HEK293T (cell line): ENCODE results near the gene TIPIN.

ENCODE experiments used
- CTCF ChIA-PET: fragments of 350-600 bp; formaldehyde crosslinking; extraction: SDS; loops from one replicate; lab custom pipeline; 2021; ENCODE audit warnings: antibody characterized with exemption, inconsistent platforms; lab: Yijun Ruan, JAX
- POLR2A ChIA-PET: fragments of 350-600 bp; formaldehyde crosslinking; extraction: SDS; loops from one replicate; lab custom pipeline; 2020; ENCODE audit warnings: antibody characterized with exemption, inconsistent platforms; lab: Yijun Ruan, JAX
- DNase-seq: peaks from one replicate; pipeline ENCODE4 v3.0.0; 2012; ENCODE audit warnings: mixed read lengths; ENCODE audit errors: extremely low spot score
- ARNT ChIP-seq: fragments of 450-650 bp; IDR thresholded peaks from 2 replicates; pipeline ENCODE4 v1.6.1; 2017; ENCODE audit warnings: mild to moderate bottlenecking
- BHLHE40 ChIP-seq: fragments of 450-650 bp; IDR thresholded peaks from 2 replicates; pipeline ENCODE4 v1.6.1; 2016; ENCODE audit warnings: mild to moderate bottlenecking, moderate library complexity, borderline replicate concordance
- CTBP1 ChIP-seq: fragments of 450-650 bp; IDR thresholded peaks from 2 replicates; pipeline ENCODE4 v1.6.1; 2016; ENCODE audit warnings: borderline replicate concordance
- ELF4 ChIP-seq: fragments of 450-650 bp; IDR thresholded peaks from 2 replicates; pipeline ENCODE4 v1.6.1; 2017; ENCODE audit warnings: antibody characterized with exemption
- FOXA1 ChIP-seq: fragments of 450-650 bp; IDR thresholded peaks from 2 replicates; pipeline ENCODE4 v1.6.1; 2016; ENCODE audit warnings: mild to moderate bottlenecking
- FOXK2 ChIP-seq: fragments of 450-650 bp; IDR thresholded peaks from 2 replicates; pipeline ENCODE4 v1.6.1; 2016; ENCODE audit warnings: mild to moderate bottlenecking
- FOXM1 ChIP-seq: fragments of 450-650 bp; IDR thresholded peaks from 2 replicates; pipeline ENCODE4 v1.6.1; 2017; ENCODE audit warnings: mild to moderate bottlenecking, borderline replicate concordance
- HDGF ChIP-seq: fragments of 450-650 bp; IDR thresholded peaks from 2 replicates; pipeline ENCODE4 v1.6.1; 2017; ENCODE audit warnings: antibody characterized with exemption, borderline replicate concordance
- L3MBTL2 ChIP-seq: fragments of 450-650 bp; conservative IDR thresholded peaks from 2 replicates; pipeline ENCODE4 v1.6.1; 2016; ENCODE audit warnings: mild to moderate bottlenecking
- LEF1 ChIP-seq: fragments of 450-650 bp; IDR thresholded peaks from 2 replicates; pipeline ENCODE4 v1.6.1; 2017; ENCODE audit warnings: mild to moderate bottlenecking, borderline replicate concordance
- NFRKB ChIP-seq: fragments of 450-650 bp; IDR thresholded peaks from 2 replicates; pipeline ENCODE4 v1.6.1; 2016; ENCODE audit warnings: mild to moderate bottlenecking, moderate library complexity
- SP1 ChIP-seq: fragments of 450-650 bp; IDR thresholded peaks from 2 replicates; pipeline ENCODE4 v1.6.1; 2017
- SUZ12 ChIP-seq: fragments of 450-650 bp; IDR thresholded peaks from 2 replicates; pipeline ENCODE4 v1.6.1; 2016; ENCODE audit warnings: mild to moderate bottlenecking
- TARDBP ChIP-seq: fragments of 450-650 bp; IDR thresholded peaks from 2 replicates; pipeline ENCODE4 v1.6.1; 2016
- ZNF384 ChIP-seq: fragments of 450-650 bp; IDR thresholded peaks from 2 replicates; pipeline ENCODE4 v1.6.1; 2016
- TF ChIP-seq, protein P1 (sequence below): fragments of 450-650 bp; IDR thresholded peaks from 2 replicates; pipeline ENCODE4 v1.6.1; 2016

The TIPIN gene, protein sequence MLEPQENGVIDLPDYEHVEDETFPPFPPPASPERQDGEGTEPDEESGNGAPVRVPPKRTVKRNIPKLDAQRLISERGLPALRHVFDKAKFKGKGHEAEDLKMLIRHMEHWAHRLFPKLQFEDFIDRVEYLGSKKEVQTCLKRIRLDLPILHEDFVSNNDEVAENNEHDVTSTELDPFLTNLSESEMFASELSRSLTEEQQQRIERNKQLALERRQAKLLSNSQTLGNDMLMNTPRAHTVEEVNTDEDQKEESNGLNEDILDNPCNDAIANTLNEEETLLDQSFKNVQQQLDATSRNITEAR

DNA sequence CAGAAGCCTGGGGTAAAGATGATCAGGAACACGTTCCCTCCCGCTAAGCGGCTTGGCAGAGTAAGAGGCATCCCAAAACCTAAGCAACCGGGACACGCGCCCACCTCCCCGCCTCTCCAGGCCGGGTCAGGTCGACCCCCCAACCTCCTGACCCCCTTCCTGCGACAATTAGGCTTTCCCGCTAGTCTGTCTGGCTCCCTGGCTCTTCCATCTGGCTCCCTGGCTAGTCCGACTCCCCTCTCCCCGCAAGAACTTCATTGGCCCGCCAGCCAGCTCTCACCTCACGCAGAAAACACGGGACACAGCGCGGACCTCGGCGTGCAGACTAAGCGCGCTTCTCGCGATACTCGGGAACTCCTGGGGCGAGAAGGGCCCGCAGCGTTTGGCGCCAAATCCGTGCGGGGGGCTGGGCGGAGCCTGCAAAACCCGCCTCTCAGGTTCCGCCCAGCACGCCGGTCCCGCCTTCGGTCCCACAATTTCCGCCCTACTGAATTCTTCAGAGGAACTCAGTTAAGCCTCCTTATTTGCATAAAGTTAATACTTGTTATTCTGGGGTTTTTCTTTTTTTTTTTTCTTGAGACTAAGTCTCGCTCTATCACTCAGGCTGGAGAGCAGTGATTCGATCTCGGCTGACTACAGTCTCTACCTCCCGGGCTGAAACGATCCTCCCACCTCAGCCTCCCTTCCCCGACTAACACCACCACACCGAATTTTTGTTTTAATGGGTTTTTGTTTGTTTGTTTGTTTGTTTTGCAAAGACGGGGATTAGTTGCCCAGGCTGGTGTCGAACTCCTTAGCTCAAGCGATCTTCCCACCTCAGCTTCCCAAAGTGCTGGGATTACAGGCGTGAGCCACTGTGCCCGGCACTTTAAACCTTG lies at the start of gene TIPIN:
Gene TIPIN (minus strand): TSS at position 327 of the 878 bp plus-strand sequence. CDS start 3,738 bp downstream, outside the sequence.
- ChIA-PET CTCF (interaction anchor here (0.6 kb wide), 1 partner anchor 921 kb away, joined by 3 read pairs; no protein-coding TSS in a partner anchor), POLR2A (interaction anchor here (0.6 to 3.7 kb wide), 9 partner anchors 13 to 745 kb away, joined by 3 to 35 read pairs (median 3); partner anchors contain the start of genes INTS14, MAP2K1, RPL4 and SNAPC5)
- TF ChIP-seq FOXA1 (no peak), NFRKB (no peak), SP1 (peak; percentile 76; the same call in 1 of the 2 replicates), L3MBTL2 (peak; percentile 96), SUZ12 (no peak), ZNF384 (peak; percentile 91)
- peak; percentile 95 for DNase-seq

DNA sequence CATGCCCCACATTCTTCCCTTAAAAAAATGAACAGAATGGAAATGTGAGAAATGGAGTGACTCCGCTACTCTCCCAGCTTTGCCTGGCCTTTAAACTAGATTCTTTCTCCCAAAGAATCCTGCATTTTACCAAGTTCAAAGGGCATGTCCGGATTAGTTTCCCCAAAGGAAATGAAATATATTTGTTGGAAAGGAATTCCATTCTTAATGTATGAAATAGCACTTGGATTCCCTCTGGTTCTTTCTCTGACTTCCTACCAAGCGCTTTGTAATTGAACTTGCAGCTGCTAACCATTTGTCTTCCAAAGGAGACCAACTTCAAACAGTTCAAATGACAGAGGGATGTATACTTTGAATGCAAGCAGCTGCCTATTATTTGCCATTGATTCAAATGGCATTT lies 49.1 kb upstream of the TIPIN start:
- TF ChIP-seq HDGF = no peak
- no peak for TF ChIP-seq L3MBTL2
- no peak for TF ChIP-seq TARDBP
- no peak for TF ChIP-seq BHLHE40
- TF ChIP-seq LEF1 = no peak
- TF ChIP-seq FOXK2 = no peak
- no peak for TF ChIP-seq ZNF384
- no peak for TF ChIP-seq CTBP1
- no peak for TF ChIP-seq ELF4
- no peak for TF ChIP-seq SP1
- no peak for TF ChIP-seq ARNT
- ChIA-PET CTCF (interaction anchor here (1.1 kb wide), 1 partner anchor 21 kb away, joined by 3 read pairs; no protein-coding TSS in a partner anchor), POLR2A (no interaction called here)
- DNase-seq = no peak

DNA sequence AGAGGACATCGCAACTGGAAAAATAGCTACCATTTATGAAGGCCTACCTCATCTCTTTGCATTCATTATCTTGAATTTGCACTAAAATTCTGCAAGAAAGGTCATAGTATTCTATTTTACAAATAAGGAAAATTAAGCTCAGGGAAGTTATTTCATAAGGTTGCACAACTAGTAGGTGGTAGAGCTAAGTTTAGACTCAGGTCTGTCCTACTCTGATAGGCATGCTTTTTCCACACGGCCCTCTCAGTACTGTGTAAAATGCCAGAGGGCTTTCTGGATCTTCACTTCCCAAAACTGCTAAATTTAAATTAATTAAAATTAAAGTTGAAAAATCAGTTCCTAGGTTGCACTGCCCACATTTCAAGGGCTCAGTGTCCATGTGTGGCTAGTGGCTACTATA lies 48.5 kb upstream of the TIPIN start:
- ChIA-PET CTCF (interaction anchor here (0.5 to 2.3 kb wide), 4 partner anchors 18 to 162 kb away, joined by 3 to 8 read pairs (median 6); partner anchors contain the start of gene MAP2K1), POLR2A (interaction anchor here (3.0 kb wide), 1 partner anchor 18 kb away, joined by 15 read pairs; the partner anchor contains the start of gene MAP2K1)
- no peak for DNase-seq
- TF ChIP-seq HDGF (no peak), NFRKB (no peak), ARNT (no peak), LEF1 (no peak), FOXM1 (no peak), SP1 (no peak), L3MBTL2 (no peak), SUZ12 (no peak), FOXK2 (no peak), FOXA1 (no peak), ELF4 (no peak), ZNF384 (no peak), TARDBP (no peak), BHLHE40 (no peak), CTBP1 (no peak)
- TF ChIP-seq, protein P1, sequence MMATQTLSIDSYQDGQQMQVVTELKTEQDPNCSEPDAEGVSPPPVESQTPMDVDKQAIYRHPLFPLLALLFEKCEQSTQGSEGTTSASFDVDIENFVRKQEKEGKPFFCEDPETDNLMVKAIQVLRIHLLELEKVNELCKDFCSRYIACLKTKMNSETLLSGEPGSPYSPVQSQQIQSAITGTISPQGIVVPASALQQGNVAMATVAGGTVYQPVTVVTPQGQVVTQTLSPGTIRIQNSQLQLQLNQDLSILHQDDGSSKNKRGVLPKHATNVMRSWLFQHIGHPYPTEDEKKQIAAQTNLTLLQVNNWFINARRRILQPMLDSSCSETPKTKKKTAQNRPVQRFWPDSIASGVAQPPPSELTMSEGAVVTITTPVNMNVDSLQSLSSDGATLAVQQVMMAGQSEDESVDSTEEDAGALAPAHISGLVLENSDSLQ = no peak

DNA sequence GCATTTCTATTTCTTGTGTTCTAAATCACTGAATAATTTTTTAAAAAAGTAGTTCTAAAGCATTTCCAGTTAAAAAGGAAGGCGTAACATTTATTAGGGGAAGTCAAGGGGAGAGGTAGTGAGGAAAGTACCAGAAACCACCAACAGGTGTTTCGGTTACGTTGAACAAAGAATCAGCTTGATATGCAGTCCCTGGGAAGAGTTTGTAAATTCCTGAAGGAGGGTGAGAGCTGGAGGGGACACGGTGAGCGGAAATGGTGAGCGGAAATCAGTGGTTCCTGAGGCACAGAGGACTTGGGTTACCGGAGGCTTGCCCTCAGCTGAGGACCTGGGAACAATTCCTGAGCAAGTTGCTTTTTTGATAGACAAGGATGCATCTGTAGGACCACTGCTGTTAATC lies 48.0 kb upstream of the TIPIN start:
- CTCF ChIA-PET = interaction anchor here (0.5 to 2.3 kb wide), 4 partner anchors 18 to 162 kb away, joined by 3 to 8 read pairs (median 6); partner anchors contain the start of gene MAP2K1
- TF ChIP-seq FOXA1 = no peak
- TF ChIP-seq NFRKB = no peak
- no peak for TF ChIP-seq TARDBP
- no peak for TF ChIP-seq L3MBTL2
- TF ChIP-seq FOXM1 = no peak
- TF ChIP-seq HDGF = no peak
- no peak for TF ChIP-seq CTBP1
- TF ChIP-seq ARNT = no peak
- no peak for TF ChIP-seq BHLHE40
- TF ChIP-seq ZNF384 = no peak
- no peak for TF ChIP-seq ELF4
- no peak for TF ChIP-seq LEF1
- TF ChIP-seq SP1 = no peak
- TF ChIP-seq, protein P1 = no peak
- no peak for TF ChIP-seq FOXK2
- TF ChIP-seq SUZ12 = no peak
- POLR2A ChIA-PET = interaction anchor here (3.0 kb wide), 1 partner anchor 17 kb away, joined by 15 read pairs; the partner anchor contains the start of gene MAP2K1
- DNase-seq = no peak

DNA sequence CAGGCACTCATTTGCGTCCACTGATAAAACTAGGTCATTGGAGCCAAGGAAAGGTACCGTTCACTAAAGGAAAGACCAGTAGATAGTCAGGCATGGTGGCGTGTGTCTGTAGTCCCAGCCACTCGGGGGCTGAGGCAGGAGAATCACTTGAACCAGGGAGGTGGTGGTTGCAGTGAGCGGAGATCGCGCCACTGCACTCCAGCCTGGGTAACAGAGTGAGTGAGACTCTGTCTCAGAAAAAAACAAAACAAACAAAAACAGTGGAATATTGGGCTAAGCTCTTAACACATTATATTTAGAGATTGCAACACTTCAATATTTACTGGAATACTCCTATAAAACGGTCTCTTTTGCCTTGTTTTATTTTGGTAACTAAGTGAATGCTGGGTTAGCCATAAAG lies 47.6 kb upstream of the TIPIN start:
- TF ChIP-seq FOXK2 = no peak
- no peak for TF ChIP-seq SP1
- TF ChIP-seq CTBP1 = no peak
- TF ChIP-seq L3MBTL2 = no peak
- no peak for TF ChIP-seq BHLHE40
- TF ChIP-seq FOXA1 = no peak
- TF ChIP-seq ZNF384 = no peak
- TF ChIP-seq FOXM1 = no peak
- no peak for TF ChIP-seq ELF4
- TF ChIP-seq TARDBP = no peak
- no peak for TF ChIP-seq ARNT
- no peak for TF ChIP-seq NFRKB
- TF ChIP-seq, protein P1 = no peak
- no peak for TF ChIP-seq HDGF
- no peak for TF ChIP-seq LEF1
- no peak for TF ChIP-seq SUZ12
- POLR2A ChIA-PET = interaction anchor here (3.0 kb wide), 1 partner anchor 17 kb away, joined by 15 read pairs; the partner anchor contains the start of gene MAP2K1
- DNase-seq = no peak
- CTCF ChIA-PET = interaction anchor here (1.0 to 2.3 kb wide), 4 partner anchors 8 to 95 kb away, joined by 3 to 8 read pairs (median 4); partner anchors contain the start of gene MAP2K1
